Measurements from ENCODE around the gene MYRF. TPM values are rescaled to one million over a fixed set of nuclear protein-coding genes. Genes with fewer than 3 reads are reported as not detected.

The MYRF gene
- total RNA-seq (2014; rRNA removed; shearing (Covaris generic)) (0.19 and 0.23 TPM in 2 replicates), total RNA-seq (2022) (0.98 and 1.1 TPM in 2 replicates), Bru-seq, nascent RNA (percentile 9 among the genes with signal in this experiment), BruChase-seq, experiment 1, labeled RNA remaining after a 6-hour chase (percentile 17 among the genes with signal in this experiment), BruChase-seq, experiment 2, labeled RNA remaining after a 2-hour chase (percentile 17 among the genes with signal in this experiment)
- long read RNA-seq, partial matches to known transcripts, result 1 of 10 reads
- long read RNA-seq, other reads (novel, unspliced or antisense), result 9 of 10 reads

- H3K4me2 ChIP-seq (ENCODE audit: low read length), result no peak within 1 kb of the TSS
- H3K27ac ChIP-seq (ENCODE audit: low read depth, low read length, poor library complexity, severe bottlenecking), result no peak within 1 kb of the TSS
- no peaks in the 10 kb centered on the region for H3K9me2 ChIP-seq (ENCODE audit: insufficient read depth, low read length)
- no peak for DNase-seq (ENCODE audit: low spot score)
- H3K79me2 ChIP-seq (ENCODE audit: insufficient read depth, low read depth, low read length), result no peaks in the 10 kb centered on the region
- TF ChIP-seq EZH2phosphoT487 (IDR thresholded peaks at IDR 0.05; ENCODE audit: borderline replicate concordance, low read depth, low read length) (no peak), CTCF (conservative IDR thresholded peaks at IDR 0.05; ENCODE audit: low read length) (0 out of 2 replicates have a peak, but pooled peaks have one; percentile 20)
- no peaks in the 10 kb centered on the region for H3K36me3 ChIP-seq (ENCODE audit: insufficient read depth, low read length)
- POLR2A ChIA-PET, result no interaction called here
- CTCF ChIA-PET (ENCODE audit: unreplicated experiment), result no interaction called here
- intact Hi-C loops (cut with micrococcal nuclease; ENCODE audit: unreplicated experiment), result no loop called here
- no peak within 1 kb of the TSS for H2AFZ ChIP-seq (ENCODE audit: low read length)
- H3K9me3 ChIP-seq (ENCODE audit: low read length), result no peaks in the 10 kb centered on the region
- no peak within 1 kb of the TSS for H3K4me3 ChIP-seq (ENCODE audit: low read depth, low read length, poor library complexity, severe bottlenecking)
- H4K20me1 ChIP-seq (ENCODE audit: insufficient read depth, low read length), result no peaks in the 10 kb centered on the region
- BruUV-seq (replicated peaks), result no TSS peak
- peaks cover 10% of the 10 kb centered on the region for H3K4me1 ChIP-seq (ENCODE audit: insufficient read depth, low read length, poor library complexity, severe bottlenecking)
Measured at GRCh38 chr11:61752117-61752924, at the start of gene MYRF. MYRF (plus strand) TSS chr11:61752636; CDS start chr11:61752745, 109 bp downstream.

- no TSS peak for BruUV-seq (replicated peaks)
- no peaks in the 10 kb centered on the region for H3K9me2 ChIP-seq (ENCODE audit: insufficient read depth, low read length)
- POLR2A ChIA-PET, result no interaction called here
- H2AFZ ChIP-seq (ENCODE audit: low read length), result no peak overlapping the region
- H3K27ac ChIP-seq (ENCODE audit: low read depth, low read length, poor library complexity, severe bottlenecking), result no peak overlapping the region
- H4K20me1 ChIP-seq (ENCODE audit: insufficient read depth, low read length), result no peaks in the 10 kb centered on the region
- no peaks in the 10 kb centered on the region for H3K79me2 ChIP-seq (ENCODE audit: insufficient read depth, low read depth, low read length)
- no peak for DNase-seq (ENCODE audit: low spot score)
- CTCF ChIA-PET (ENCODE audit: unreplicated experiment), result no interaction called here
- H3K9me3 ChIP-seq (ENCODE audit: low read length), result no peaks in the 10 kb centered on the region
- intact Hi-C loops (cut with micrococcal nuclease; ENCODE audit: unreplicated experiment), result no loop called here
- no peaks in the 10 kb centered on the region for H3K36me3 ChIP-seq (ENCODE audit: insufficient read depth, low read length)
- no peak overlapping the region for H3K4me2 ChIP-seq (ENCODE audit: low read length)
- H3K4me3 ChIP-seq (ENCODE audit: low read depth, low read length, poor library complexity, severe bottlenecking), result no peak overlapping the region
- no peak for TF ChIP-seq EZH2phosphoT487 (IDR thresholded peaks at IDR 0.05; ENCODE audit: borderline replicate concordance, low read depth, low read length)
- H3K4me1 ChIP-seq (ENCODE audit: insufficient read depth, low read length, poor library complexity, severe bottlenecking), result peaks cover 8% of the 10 kb centered on the region
Measured at GRCh38 chr11:61702701-61703312, 49.6 kb upstream of the MYRF start.

- Histone ChIP-seq H2AFZ (ENCODE audit: low read length) (no peak overlapping the region), H3K4me1 (ENCODE audit: insufficient read depth, low read length, poor library complexity, severe bottlenecking) (no peaks in the 10 kb centered on the region), H3K36me3 (ENCODE audit: insufficient read depth, low read length) (no peaks in the 10 kb centered on the region), H3K4me3 (ENCODE audit: low read depth, low read length, poor library complexity, severe bottlenecking) (no peak overlapping the region), H3K9me2 (ENCODE audit: insufficient read depth, low read length) (no peaks in the 10 kb centered on the region), H3K79me2 (ENCODE audit: insufficient read depth, low read depth, low read length) (no peaks in the 10 kb centered on the region), H3K4me2 (ENCODE audit: low read length) (no peak overlapping the region), H3K9me3 (ENCODE audit: low read length) (no peaks in the 10 kb centered on the region), H4K20me1 (ENCODE audit: insufficient read depth, low read length) (no peaks in the 10 kb centered on the region), H3K27ac (ENCODE audit: low read depth, low read length, poor library complexity, severe bottlenecking) (no peak overlapping the region)
- no TSS peak for BruUV-seq (replicated peaks)
- ChIA-PET POLR2A (no interaction called here), CTCF (ENCODE audit: unreplicated experiment) (no interaction called here)
- DNase-seq (ENCODE audit: low spot score), result no peak
- TF ChIP-seq CTCF (conservative IDR thresholded peaks at IDR 0.05; ENCODE audit: low read length) (no peak), EZH2phosphoT487 (IDR thresholded peaks at IDR 0.05; ENCODE audit: borderline replicate concordance, low read depth, low read length) (no peak)
- intact Hi-C loops (cut with micrococcal nuclease; ENCODE audit: unreplicated experiment), result no loop called here
Measured at GRCh38 chr11:61704838-61705237, 47.6 kb upstream of the MYRF start.

All from OCI-LY7 (cell line).